Hepatocyte (in vitro differentiated cells): Measurements from ENCODE around the gene P2RY4. TPM values are rescaled to one million over a fixed set of nuclear protein-coding genes. Genes with fewer than 3 reads are reported as not detected.

ENCODE experiments used
- DNase-seq: peaks from one replicate; pipeline ENCODE4 v3.0.0-alpha.2; 2016; ENCODE audit warnings: low spot score
- H2AFZ ChIP-seq: fragments of 200-600 bp; sonication (generic); 2 replicates; pipeline ENCODE4 v1.6.0; 2016; ENCODE audit warnings: antibody characterized with exemption, mild to moderate bottlenecking
- H3K27ac ChIP-seq: fragments of 200-600 bp; sonication (generic); 2 replicates; pipeline ENCODE4 v1.5.1; 2016; ENCODE audit warnings: mild to moderate bottlenecking
- H3K27me3 ChIP-seq: fragments of 200-600 bp; sonication (generic); 2 replicates; pipeline ENCODE4 v1.6.1; 2016
- H3K36me3 ChIP-seq: fragments of 200-600 bp; sonication (generic); replicated peaks from 2 replicates; pipeline ENCODE4 v1.5.1; 2016; ENCODE audit warnings: low read depth; ENCODE audit not compliant: insufficient read depth
- H3K4me1 ChIP-seq: fragments of 200-600 bp; sonication (generic); 2 replicates; pipeline ENCODE4 v1.5.1; 2016; ENCODE audit warnings: mild to moderate bottlenecking, moderate library complexity; ENCODE audit not compliant: insufficient read depth
- H3K4me2 ChIP-seq: fragments of 200-600 bp; sonication (generic); 2 replicates; pipeline ENCODE4 v1.6.0; 2016
- H3K4me3 ChIP-seq: fragments of 200-600 bp; sonication (generic); 2 replicates; pipeline ENCODE4 v1.5.1; 2016; ENCODE audit warnings: mild to moderate bottlenecking
- H3K79me2 ChIP-seq: fragments of 200-600 bp; sonication (generic); 2 replicates; pipeline ENCODE4 v1.6.0; 2017; ENCODE audit warnings: mild to moderate bottlenecking
- H3K9me2 ChIP-seq: fragments of 200-600 bp; sonication (generic); replicated peaks from 2 replicates; pipeline ENCODE4 v1.6.0; 2017; ENCODE audit warnings: mild to moderate bottlenecking; ENCODE audit not compliant: insufficient read depth
- H3K9me3 ChIP-seq: fragments of 200-600 bp; sonication (generic); 2 replicates; pipeline ENCODE4 v1.5.1; 2016; ENCODE audit warnings: low read depth, mild to moderate bottlenecking
- H4K20me1 ChIP-seq: fragments of 200-600 bp; sonication (generic); 2 replicates; pipeline ENCODE4 v1.6.0; 2016; ENCODE audit warnings: mild to moderate bottlenecking; ENCODE audit not compliant: insufficient read depth, poor library complexity, severe bottlenecking
- CTCF ChIP-seq: fragments of 200-600 bp; sonication (generic); IDR thresholded peaks from 2 replicates; pipeline ENCODE4 v1.5.1; 2016; ENCODE audit warnings: antibody characterized with exemption, mild to moderate bottlenecking; ENCODE audit not compliant: poor library complexity
- EZH2 ChIP-seq: fragments of 200-600 bp; sonication (generic); IDR thresholded peaks from 2 replicates; pipeline ENCODE4 v1.6.1; 2016; ENCODE audit warnings: antibody characterized with exemption, mild to moderate bottlenecking, borderline replicate concordance
- EZH2phosphoT487 ChIP-seq: fragments of 200-600 bp; sonication (generic); IDR thresholded peaks from one replicate; pipeline ENCODE4 v1.6.1; 2018; ENCODE audit warnings: antibody characterized with exemption, mild to moderate bottlenecking, low read depth, moderate library complexity; ENCODE audit not compliant: unreplicated experiment, severe bottlenecking
- WGBS: methylation state at CpG from one replicate; pipeline ENCODE4 v1.1.6; 2016; ENCODE audit warnings: low lambda C conversion rate; ENCODE audit errors: missing lambda C conversion rate; 5-methylcytosine and 5-hydroxymethylcytosine counted together
- polyA plus RNA-seq: library from polyadenylated mRNA; unstranded; fragments of >200 nt; fragmentation: Nextera tagmentation; extraction: Ambion mirVana; gene quantifications from 2 replicates; pipeline ENCODE4 v1.2.1, GENCODE V29; 2016
- total RNA-seq: library from RNA; depleted of rRNA; stranded (reverse); fragments of >200 nt; gene quantifications from 2 replicates; pipeline ENCODE4 v1.2.3, GENCODE V29; 2014

The P2RY4 gene
- total and polyA plus RNA-seq, 2 experiments from 2014 or later = 0.87 to 2.0 TPM

GRCh38 chrX:70241501-70241900 is 18.5 kb downstream of the P2RY4 start:
- H3K9me3 ChIP-seq = no peaks in the 10 kb centered on the region
- no peaks in the 10 kb centered on the region for H3K36me3 ChIP-seq
- no peak overlapping the region for H3K4me2 ChIP-seq
- no peaks in the 10 kb centered on the region for H4K20me1 ChIP-seq
- no peaks in the 10 kb centered on the region for H3K27me3 ChIP-seq
- no peaks in the 10 kb centered on the region for H3K79me2 ChIP-seq
- H3K9me2 ChIP-seq = no peaks in the 10 kb centered on the region
- H2AFZ ChIP-seq = no peak overlapping the region
- no peak for DNase-seq
- WGBS = 81% methylated on average over 2 of the region's 2 CpGs
- H3K4me3 ChIP-seq = no peak overlapping the region
- H3K27ac ChIP-seq = no peak overlapping the region
- TF ChIP-seq CTCF = no peak
- no peak for TF ChIP-seq EZH2phosphoT487
- TF ChIP-seq EZH2 = no peak
- no peaks in the 10 kb centered on the region for H3K4me1 ChIP-seq

- H3K9me2 ChIP-seq = no peaks in the 10 kb centered on the region
- DNase-seq = no peak
- H2AFZ ChIP-seq = no peak overlapping the region
- H3K79me2 ChIP-seq = no peaks in the 10 kb centered on the region
- no peaks in the 10 kb centered on the region for H4K20me1 ChIP-seq
- H3K4me1 ChIP-seq = no peaks in the 10 kb centered on the region
- no peak overlapping the region for H3K27ac ChIP-seq
- no peaks in the 10 kb centered on the region for H3K36me3 ChIP-seq
- 92% methylated on average over 1 of the region's 1 CpG for WGBS
- no peak overlapping the region for H3K4me3 ChIP-seq
- H3K27me3 ChIP-seq = no peaks in the 10 kb centered on the region
- TF ChIP-seq EZH2phosphoT487 = no peak
- no peak for TF ChIP-seq CTCF
- TF ChIP-seq EZH2 = no peak
- no peaks in the 10 kb centered on the region for H3K9me3 ChIP-seq
- H3K4me2 ChIP-seq = no peak overlapping the region
These were observed 19.3 kb downstream of the P2RY4 start for GRCh38 chrX:70240751-70241150.

GRCh38 chrX:70234355-70234754 is 25.6 kb downstream of the P2RY4 start, which contains the start of gene AWAT1:
TSS of gene AWAT1 (plus strand) at chrX:70234655. CDS start at chrX:70234696, 41 bp downstream.
- Histone ChIP-seq H3K4me3 (no peak within 1 kb of the TSS), H3K4me1 (no peaks in the 10 kb centered on the region), H3K9me2 (no peaks in the 10 kb centered on the region), H2AFZ (no peak within 1 kb of the TSS), H3K36me3 (no peaks in the 10 kb centered on the region), H3K27me3 (no peaks in the 10 kb centered on the region), H3K79me2 (no peaks in the 10 kb centered on the region), H3K9me3 (no peaks in the 10 kb centered on the region), H4K20me1 (no peaks in the 10 kb centered on the region), H3K27ac (no peak within 1 kb of the TSS), H3K4me2 (no peak within 1 kb of the TSS)
- 58% methylated on average over 3 of the region's 3 CpGs for whole genome bisulfite sequencing
- DNase-seq = no peak
- no peak for TF ChIP-seq EZH2
- no peak for TF ChIP-seq EZH2phosphoT487
- TF ChIP-seq CTCF = no peak

- no peaks in the 10 kb centered on the region for H3K9me2 ChIP-seq
- H2AFZ ChIP-seq = no peak overlapping the region
- H3K4me3 ChIP-seq = no peak overlapping the region
- TF ChIP-seq CTCF (no peak), EZH2 (no peak), EZH2phosphoT487 (no peak)
- H3K79me2 ChIP-seq = no peaks in the 10 kb centered on the region
- H3K4me1 ChIP-seq = no peaks in the 10 kb centered on the region
- WGBS = 69% methylated on average over 4 of the region's 4 CpGs
- H3K4me2 ChIP-seq = no peak overlapping the region
- H3K36me3 ChIP-seq = no peaks in the 10 kb centered on the region
- no peaks in the 10 kb centered on the region for H3K27me3 ChIP-seq
- no peaks in the 10 kb centered on the region for H3K9me3 ChIP-seq
- no peak for DNase-seq
- H3K27ac ChIP-seq = no peak overlapping the region
- H4K20me1 ChIP-seq = no peaks in the 10 kb centered on the region
These were observed 28.3 kb downstream of the P2RY4 start for GRCh38 chrX:70231666-70232065.
